ENCODE data around the gene BTBD17.

- no peak for TF ChIP-seq POLR2AphosphoS5 (IDR thresholded peaks at IDR 0.05; ENCODE audit: low read depth, low read length)
- TF ChIP-seq FOXP2 (optimal IDR thresholded peaks at IDR 0.05; ENCODE audit: borderline replicate concordance, extremely low read depth, extremely low read length, insufficient read depth): no peak
- TF ChIP-seq SIN3A (IDR thresholded peaks at IDR 0.05; ENCODE audit: borderline replicate concordance, insufficient read depth, low read length): no peak
- TF ChIP-seq, protein P1, sequence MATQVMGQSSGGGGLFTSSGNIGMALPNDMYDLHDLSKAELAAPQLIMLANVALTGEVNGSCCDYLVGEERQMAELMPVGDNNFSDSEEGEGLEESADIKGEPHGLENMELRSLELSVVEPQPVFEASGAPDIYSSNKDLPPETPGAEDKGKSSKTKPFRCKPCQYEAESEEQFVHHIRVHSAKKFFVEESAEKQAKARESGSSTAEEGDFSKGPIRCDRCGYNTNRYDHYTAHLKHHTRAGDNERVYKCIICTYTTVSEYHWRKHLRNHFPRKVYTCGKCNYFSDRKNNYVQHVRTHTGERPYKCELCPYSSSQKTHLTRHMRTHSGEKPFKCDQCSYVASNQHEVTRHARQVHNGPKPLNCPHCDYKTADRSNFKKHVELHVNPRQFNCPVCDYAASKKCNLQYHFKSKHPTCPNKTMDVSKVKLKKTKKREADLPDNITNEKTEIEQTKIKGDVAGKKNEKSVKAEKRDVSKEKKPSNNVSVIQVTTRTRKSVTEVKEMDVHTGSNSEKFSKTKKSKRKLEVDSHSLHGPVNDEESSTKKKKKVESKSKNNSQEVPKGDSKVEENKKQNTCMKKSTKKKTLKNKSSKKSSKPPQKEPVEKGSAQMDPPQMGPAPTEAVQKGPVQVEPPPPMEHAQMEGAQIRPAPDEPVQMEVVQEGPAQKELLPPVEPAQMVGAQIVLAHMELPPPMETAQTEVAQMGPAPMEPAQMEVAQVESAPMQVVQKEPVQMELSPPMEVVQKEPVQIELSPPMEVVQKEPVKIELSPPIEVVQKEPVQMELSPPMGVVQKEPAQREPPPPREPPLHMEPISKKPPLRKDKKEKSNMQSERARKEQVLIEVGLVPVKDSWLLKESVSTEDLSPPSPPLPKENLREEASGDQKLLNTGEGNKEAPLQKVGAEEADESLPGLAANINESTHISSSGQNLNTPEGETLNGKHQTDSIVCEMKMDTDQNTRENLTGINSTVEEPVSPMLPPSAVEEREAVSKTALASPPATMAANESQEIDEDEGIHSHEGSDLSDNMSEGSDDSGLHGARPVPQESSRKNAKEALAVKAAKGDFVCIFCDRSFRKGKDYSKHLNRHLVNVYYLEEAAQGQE (IDR thresholded peaks at IDR 0.05; ENCODE audit: insufficient read depth in 1 of 2, low read depth in 2 of 2, low read length in 2 of 2): no peak
Measured at GRCh38 chr17:74349120-74349519, 12.5 kb downstream of the BTBD17 start.
